ENCODE measurements around the gene ABCC1. TPM values are rescaled to one million over a fixed set of nuclear protein-coding genes. Genes with fewer than 3 reads are reported as not detected.

The ABCC1 gene
- total RNA-seq, 1 experiment from 2014 or later: 46.3 TPM

DNA sequence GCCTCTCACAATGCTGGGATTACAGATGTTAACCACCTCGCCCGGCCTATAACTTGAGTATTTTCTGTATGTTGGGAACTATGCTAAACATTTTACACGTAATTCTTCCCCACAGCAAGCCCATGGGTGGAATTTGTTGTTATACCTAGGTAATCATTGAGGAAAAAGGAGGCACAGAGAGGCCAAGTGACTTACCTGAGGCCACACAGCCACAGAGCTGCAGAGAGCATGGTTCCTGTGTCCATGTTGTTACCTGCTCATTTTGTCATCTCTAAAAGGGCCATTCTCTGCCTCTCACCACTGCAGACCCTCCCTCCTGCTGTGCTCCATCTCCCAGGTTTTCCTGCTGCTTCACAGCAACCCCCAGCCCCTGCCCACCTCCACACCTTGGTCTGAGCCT, 135.5 kb downstream of the ABCC1 start:
- H3K9me3 Mint-ChIP-seq (ENCODE audit: low read depth, unreplicated experiment): no peaks in the 10 kb centered on the region
- BruUV-seq (replicated peaks): no TSS peak
- no peaks in the 10 kb centered on the region for H3K27me3 Mint-ChIP-seq (ENCODE audit: unreplicated experiment)
- peaks cover 49% of the 10 kb centered on the region for H3K36me3 Mint-ChIP-seq (ENCODE audit: insufficient read depth, unreplicated experiment)
- no peaks in the 10 kb centered on the region for H3K4me1 Mint-ChIP-seq (ENCODE audit: low read depth, unreplicated experiment)
- no peak overlapping the region for H3K4me3 Mint-ChIP-seq (ENCODE audit: low read depth, unreplicated experiment)
- CTCF ChIA-PET: no interaction called here
- intact Hi-C loops (cut with micrococcal nuclease; ENCODE audit: unreplicated experiment): no loop called here
- DNase-seq: no peak
- TF ChIP-seq, protein P1, sequence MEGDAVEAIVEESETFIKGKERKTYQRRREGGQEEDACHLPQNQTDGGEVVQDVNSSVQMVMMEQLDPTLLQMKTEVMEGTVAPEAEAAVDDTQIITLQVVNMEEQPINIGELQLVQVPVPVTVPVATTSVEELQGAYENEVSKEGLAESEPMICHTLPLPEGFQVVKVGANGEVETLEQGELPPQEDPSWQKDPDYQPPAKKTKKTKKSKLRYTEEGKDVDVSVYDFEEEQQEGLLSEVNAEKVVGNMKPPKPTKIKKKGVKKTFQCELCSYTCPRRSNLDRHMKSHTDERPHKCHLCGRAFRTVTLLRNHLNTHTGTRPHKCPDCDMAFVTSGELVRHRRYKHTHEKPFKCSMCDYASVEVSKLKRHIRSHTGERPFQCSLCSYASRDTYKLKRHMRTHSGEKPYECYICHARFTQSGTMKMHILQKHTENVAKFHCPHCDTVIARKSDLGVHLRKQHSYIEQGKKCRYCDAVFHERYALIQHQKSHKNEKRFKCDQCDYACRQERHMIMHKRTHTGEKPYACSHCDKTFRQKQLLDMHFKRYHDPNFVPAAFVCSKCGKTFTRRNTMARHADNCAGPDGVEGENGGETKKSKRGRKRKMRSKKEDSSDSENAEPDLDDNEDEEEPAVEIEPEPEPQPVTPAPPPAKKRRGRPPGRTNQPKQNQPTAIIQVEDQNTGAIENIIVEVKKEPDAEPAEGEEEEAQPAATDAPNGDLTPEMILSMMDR (IDR thresholded peaks at IDR 0.05; ENCODE audit: unreplicated experiment): no peak
- H3K27ac Mint-ChIP-seq (ENCODE audit: unreplicated experiment): no peak overlapping the region

DNA sequence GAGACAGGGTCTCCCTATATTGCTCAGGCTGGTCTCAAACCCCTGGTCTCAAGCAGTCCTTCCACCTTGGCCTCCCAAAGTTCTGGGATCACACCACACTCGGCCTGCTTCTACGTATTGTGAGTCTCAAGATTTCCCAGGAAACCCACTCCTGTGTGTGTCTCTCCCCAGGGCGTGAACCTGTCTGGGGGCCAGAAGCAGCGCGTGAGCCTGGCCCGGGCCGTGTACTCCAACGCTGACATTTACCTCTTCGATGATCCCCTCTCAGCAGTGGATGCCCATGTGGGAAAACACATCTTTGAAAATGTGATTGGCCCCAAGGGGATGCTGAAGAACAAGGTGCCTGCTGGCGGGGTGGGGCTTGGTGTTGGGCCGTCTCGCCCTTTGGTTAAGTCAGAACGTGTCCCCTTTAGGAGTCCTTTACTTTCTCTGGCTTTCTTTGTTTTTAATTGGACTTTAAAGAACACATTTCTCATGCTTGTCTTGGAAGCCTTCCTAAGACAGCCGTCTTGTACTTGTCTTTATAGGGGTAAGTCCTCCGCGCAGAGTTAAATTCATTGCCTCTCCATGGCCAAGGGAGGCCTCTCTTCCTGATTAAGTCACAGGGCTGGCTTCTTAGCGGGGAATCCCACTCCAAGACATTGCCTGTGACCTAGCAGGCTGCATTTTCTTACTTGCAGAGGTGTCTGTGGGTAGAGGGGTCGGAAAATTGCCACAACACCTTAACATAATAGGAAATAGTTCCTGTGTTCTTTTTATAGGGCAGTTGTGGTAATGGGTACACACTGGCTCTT, 137.4 kb downstream of the ABCC1 start:
- H3K4me3 Mint-ChIP-seq (ENCODE audit: low read depth, unreplicated experiment): no peak overlapping the region
- TF ChIP-seq, protein P1 (IDR thresholded peaks at IDR 0.05; ENCODE audit: unreplicated experiment): no peak
- CTCF ChIA-PET: no interaction called here
- H3K27me3 Mint-ChIP-seq (ENCODE audit: unreplicated experiment): no peaks in the 10 kb centered on the region
- H3K27ac Mint-ChIP-seq (ENCODE audit: unreplicated experiment): no peak overlapping the region
- no peaks in the 10 kb centered on the region for H3K9me3 Mint-ChIP-seq (ENCODE audit: low read depth, unreplicated experiment)
- no peaks in the 10 kb centered on the region for H3K4me1 Mint-ChIP-seq (ENCODE audit: low read depth, unreplicated experiment)
- H3K36me3 Mint-ChIP-seq (ENCODE audit: insufficient read depth, unreplicated experiment): peaks cover 57% of the 10 kb centered on the region
- DNase-seq: no peak
- BruUV-seq (replicated peaks): no TSS peak
- intact Hi-C loops (cut with micrococcal nuclease; ENCODE audit: unreplicated experiment): no loop called here

DNA sequence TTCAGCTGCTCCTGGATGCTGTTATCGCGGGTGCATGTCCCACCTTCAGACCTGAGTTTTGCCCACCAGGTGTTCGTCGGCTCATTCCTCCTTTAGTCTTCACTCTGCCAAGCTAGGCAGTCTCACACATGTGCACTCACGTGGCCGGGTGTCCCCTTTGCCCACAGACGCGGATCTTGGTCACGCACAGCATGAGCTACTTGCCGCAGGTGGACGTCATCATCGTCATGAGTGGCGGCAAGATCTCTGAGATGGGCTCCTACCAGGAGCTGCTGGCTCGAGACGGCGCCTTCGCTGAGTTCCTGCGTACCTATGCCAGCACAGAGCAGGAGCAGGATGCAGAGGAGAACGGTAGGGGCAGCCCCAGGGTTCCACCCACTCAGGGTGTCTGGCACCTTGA, 140.8 kb downstream of the ABCC1 start:
- H3K4me1 Mint-ChIP-seq (ENCODE audit: low read depth, unreplicated experiment): no peaks in the 10 kb centered on the region
- no peaks in the 10 kb centered on the region for H3K27me3 Mint-ChIP-seq (ENCODE audit: unreplicated experiment)
- intact Hi-C loops (cut with micrococcal nuclease; ENCODE audit: unreplicated experiment): no loop called here
- CTCF ChIA-PET: no interaction called here
- H3K36me3 Mint-ChIP-seq (ENCODE audit: insufficient read depth, unreplicated experiment): peaks cover 39% of the 10 kb centered on the region
- no TSS peak for BruUV-seq (replicated peaks)
- no peak overlapping the region for H3K4me3 Mint-ChIP-seq (ENCODE audit: low read depth, unreplicated experiment)
- TF ChIP-seq, protein P1 (IDR thresholded peaks at IDR 0.05; ENCODE audit: unreplicated experiment): no peak
- no peaks in the 10 kb centered on the region for H3K9me3 Mint-ChIP-seq (ENCODE audit: low read depth, unreplicated experiment)
- no peak overlapping the region for H3K27ac Mint-ChIP-seq (ENCODE audit: unreplicated experiment)
- DNase-seq: no peak

- Mint-ChIP-seq H3K27me3 (ENCODE audit: unreplicated experiment) (no peaks in the 10 kb centered on the region), H3K27ac (ENCODE audit: unreplicated experiment) (no peak overlapping the region), H3K36me3 (ENCODE audit: insufficient read depth, unreplicated experiment) (peaks cover 25% of the 10 kb centered on the region), H3K4me1 (ENCODE audit: low read depth, unreplicated experiment) (no peaks in the 10 kb centered on the region), H3K9me3 (ENCODE audit: low read depth, unreplicated experiment) (no peaks in the 10 kb centered on the region), H3K4me3 (ENCODE audit: low read depth, unreplicated experiment) (no peak overlapping the region)
- intact Hi-C loops (cut with micrococcal nuclease; ENCODE audit: unreplicated experiment): no loop called here
- CTCF ChIA-PET: interaction anchor here (0.6 to 0.8 kb wide), 2 partner anchors 214 to 248 kb away, joined by 3 to 4 read pairs; no protein-coding TSS in a partner anchor
- TF ChIP-seq, protein P1 (IDR thresholded peaks at IDR 0.05; ENCODE audit: unreplicated experiment): no peak
- no peak for DNase-seq
- no TSS peak for BruUV-seq (replicated peaks)
Observed at GRCh38 chr16:16092925-16093627, 143.7 kb downstream of the ABCC1 start.

Data from Calu3 (cell line).